Mesenchymal stem cell (in vitro differentiated cells and primary cell): ENCODE measurements around the gene ADARB2.

Experiments
- DNase-seq: peaks from one replicate; pipeline ENCODE4 v3.0.0-alpha.2; 2013
- H2AFZ ChIP-seq: one replicate; pipeline ENCODE4 v1.6.1; 2013; ENCODE audit warnings: low read depth, mild to moderate bottlenecking, control low read depth, inconsistent platforms, low read length, moderate library complexity
- H2AK5ac ChIP-seq: 2 replicates; pipeline ENCODE4 v1.6.1; 2013; ENCODE audit warnings: low read length, moderate library complexity, mild to moderate bottlenecking, inconsistent platforms; ENCODE audit not compliant: severe bottlenecking
- H2BK120ac ChIP-seq: one replicate; pipeline ENCODE4 v1.6.1; 2013; ENCODE audit warnings: low read depth, mild to moderate bottlenecking, inconsistent platforms, low read length, moderate library complexity
- H2BK12ac ChIP-seq, 2 experiments: one replicate each; pipeline ENCODE4 v1.6.1; 2013; ENCODE audit warnings: inconsistent platforms in 2 of 2, low read length in 2 of 2, mild to moderate bottlenecking in 2 of 2, moderate library complexity in 2 of 2, control low read depth in 1 of 2
- H2BK15ac ChIP-seq: one replicate; pipeline ENCODE4 v1.6.1; 2013; ENCODE audit warnings: mild to moderate bottlenecking, low read depth, inconsistent platforms; ENCODE audit not compliant: poor library complexity, severe bottlenecking
- H2BK5ac ChIP-seq: 2 replicates; pipeline ENCODE4 v1.6.1; 2013; ENCODE audit warnings: low read depth, mild to moderate bottlenecking, low read length, control low read depth, inconsistent platforms; ENCODE audit not compliant: poor library complexity, severe bottlenecking
- H3K14ac ChIP-seq, 2 experiments: one replicate each; pipeline ENCODE4 v1.6.1; 2013; ENCODE audit warnings: inconsistent platforms in 2 of 2, low read length in 2 of 2, control low read depth in 1 of 2, mild to moderate bottlenecking in 1 of 2, moderate library complexity in 1 of 2
- H3K18ac ChIP-seq, 2 experiments: one replicate each; pipeline ENCODE4 v1.6.1; 2013; ENCODE audit warnings: inconsistent platforms in 2 of 2, low read length in 2 of 2, control low read depth in 1 of 2, low read depth in 1 of 2, mild to moderate bottlenecking in 1 of 2
- H3K23ac ChIP-seq, 2 experiments: one replicate each; pipeline ENCODE4 v1.6.1; 2013; ENCODE audit warnings: inconsistent platforms in 2 of 2, low read length in 2 of 2, mild to moderate bottlenecking in 2 of 2, moderate library complexity in 2 of 2, control low read depth in 1 of 2
- H3K27ac ChIP-seq: 2 replicates; pipeline ENCODE4 v1.5.1; 2013; ENCODE audit warnings: mild to moderate bottlenecking, moderate library complexity, low read length, control low read depth, inconsistent platforms; ENCODE audit not compliant: poor library complexity, severe bottlenecking
- H3K27me3 ChIP-seq, 2 experiments: 2 replicates each; pipeline versions ENCODE4 v1.6.1 to v1.7.0; 2013; ENCODE audit warnings: low read length in 2 of 2, mild to moderate bottlenecking in 2 of 2, moderate library complexity in 2 of 2, control low read depth in 1 of 2, inconsistent platforms in 1 of 2; ENCODE audit not compliant: control insufficient read depth in 1 of 2, insufficient read depth in 1 of 2
- H3K36me3 ChIP-seq, 2 experiments: 2 replicates each; pipeline versions ENCODE4 v1.6.1 to v1.7.0; 2013; ENCODE audit warnings: low read length in 2 of 2, control low read depth in 1 of 2, inconsistent platforms in 1 of 2, low read depth in 1 of 2, mild to moderate bottlenecking in 1 of 2; ENCODE audit not compliant: insufficient read depth in 2 of 2, control insufficient read depth in 1 of 2
- H3K4ac ChIP-seq, 2 experiments: one replicate each; pipeline ENCODE4 v1.6.1; 2013; ENCODE audit warnings: inconsistent platforms in 2 of 2, low read length in 2 of 2, mild to moderate bottlenecking in 2 of 2, moderate library complexity in 2 of 2, control low read depth in 1 of 2, low read depth in 1 of 2
- H3K4me1 ChIP-seq: 2 replicates; pipeline ENCODE4 v1.6.1; 2013; ENCODE audit warnings: low read depth, low read length, control low read depth; ENCODE audit not compliant: control insufficient read depth, insufficient read depth
- H3K4me2 ChIP-seq: 2 replicates; pipeline ENCODE4 v1.6.1; 2013; ENCODE audit warnings: low read length, mild to moderate bottlenecking, inconsistent platforms; ENCODE audit not compliant: poor library complexity, severe bottlenecking
- H3K4me3 ChIP-seq, 2 experiments: 2 replicates each; pipeline versions ENCODE4 v1.5.1 to v1.7.0; 2013; ENCODE audit warnings: low read length in 2 of 2, mild to moderate bottlenecking in 2 of 2, control low read depth in 1 of 2, low read depth in 1 of 2; ENCODE audit not compliant: insufficient read depth in 1 of 2
- H3K79me1 ChIP-seq: replicated peaks from 2 replicates; pipeline ENCODE4 v1.6.1; 2013; ENCODE audit warnings: mild to moderate bottlenecking, control low read depth, low read length, inconsistent platforms; ENCODE audit not compliant: poor library complexity, severe bottlenecking
- H3K9ac ChIP-seq: 2 replicates; pipeline ENCODE4 v1.7.0; 2013; ENCODE audit warnings: mild to moderate bottlenecking, low read length, moderate library complexity
- H3K9me3 ChIP-seq: 2 replicates; pipeline ENCODE4 v1.7.0; 2013; ENCODE audit warnings: mild to moderate bottlenecking, low read length; ENCODE audit not compliant: control insufficient read depth
- H4K8ac ChIP-seq: one replicate; pipeline ENCODE4 v1.6.1; 2013; ENCODE audit warnings: inconsistent platforms, mild to moderate bottlenecking, low read length, moderate library complexity
- H4K91ac ChIP-seq: one replicate; pipeline ENCODE4 v1.6.1; 2013; ENCODE audit warnings: mild to moderate bottlenecking, low read length, inconsistent platforms
- WGBS: methylation state at CpG from one replicate; pipeline ENCODE4 v1.1.7; 2013; ENCODE audit warnings: mixed read lengths; 5-methylcytosine and 5-hydroxymethylcytosine counted together

ADARB2 gene

GRCh38 chr10:1211844-1212570, 525.3 kb downstream of the ADARB2 start:
- Histone ChIP-seq H3K18ac (no peak overlapping the region), H4K91ac (no peak overlapping the region), H2BK15ac (no peak overlapping the region), H3K27ac (no peak overlapping the region), H3K14ac (no peak overlapping the region), H2BK5ac (no peak overlapping the region), H3K27me3 (no peaks in the 10 kb centered on the region), H3K4me2 (no peak overlapping the region), H3K9me3 (no peaks in the 10 kb centered on the region), H3K79me1 (no peaks in the 10 kb centered on the region), H2AK5ac (no peak overlapping the region), H3K9ac (no peak overlapping the region), H3K23ac (no peak overlapping the region), H3K4ac (no peak overlapping the region), H2BK120ac (no peak overlapping the region), H3K4me3 (no peak overlapping the region), H2AFZ (no peak overlapping the region), H3K4me1 (no peaks in the 10 kb centered on the region), H4K8ac (no peak overlapping the region), H2BK12ac (no peak overlapping the region), H3K36me3 (no peaks in the 10 kb centered on the region)
- no peak for DNase-seq
- WGBS: 84% methylated on average over 12 of the region's 16 CpGs

- no peak for DNase-seq
- Histone ChIP-seq H2BK120ac (no peak overlapping the region), H4K8ac (no peak overlapping the region), H3K27me3 (no peaks in the 10 kb centered on the region), H3K23ac (no peak overlapping the region), H3K4me2 (no peak overlapping the region), H2BK5ac (no peak overlapping the region), H2AK5ac (no peak overlapping the region), H3K4me1 (no peaks in the 10 kb centered on the region), H3K14ac (no peak overlapping the region), H3K79me1 (no peaks in the 10 kb centered on the region), H2BK12ac (no peak overlapping the region), H4K91ac (no peak overlapping the region), H2AFZ (no peak overlapping the region), H3K9me3 (no peaks in the 10 kb centered on the region), H3K4ac (no peak overlapping the region), H3K27ac (no peak overlapping the region), H3K9ac (no peak overlapping the region), H3K18ac (no peak overlapping the region), H3K4me3 (no peak overlapping the region), H3K36me3 (no peaks in the 10 kb centered on the region), H2BK15ac (no peak overlapping the region)
- WGBS: 82% methylated on average over 14 of the region's 14 CpGs
These were observed 526.7 kb downstream of the ADARB2 start for GRCh38 chr10:1210667-1211066.

GRCh38 chr10:1209355-1209979, 527.9 kb downstream of the ADARB2 start:
- H3K4ac ChIP-seq: no peak overlapping the region
- no peak overlapping the region for H3K18ac ChIP-seq
- 90% methylated on average over 8 of the region's 8 CpGs for WGBS
- H3K4me3 ChIP-seq: no peak overlapping the region
- no peak overlapping the region for H2AK5ac ChIP-seq
- H3K4me1 ChIP-seq: no peaks in the 10 kb centered on the region
- no peaks in the 10 kb centered on the region for H3K27me3 ChIP-seq
- no peak overlapping the region for H2AFZ ChIP-seq
- H2BK12ac ChIP-seq: no peak overlapping the region
- H3K9me3 ChIP-seq: no peaks in the 10 kb centered on the region
- H4K8ac ChIP-seq: no peak overlapping the region
- no peaks in the 10 kb centered on the region for H3K36me3 ChIP-seq
- H3K27ac ChIP-seq: no peak overlapping the region
- H4K91ac ChIP-seq: no peak overlapping the region
- H3K14ac ChIP-seq: no peak overlapping the region
- no peak overlapping the region for H2BK120ac ChIP-seq
- H3K79me1 ChIP-seq: no peaks in the 10 kb centered on the region
- no peak for DNase-seq
- no peak overlapping the region for H3K23ac ChIP-seq
- H3K9ac ChIP-seq: no peak overlapping the region
- H2BK5ac ChIP-seq: no peak overlapping the region
- no peak overlapping the region for H2BK15ac ChIP-seq
- H3K4me2 ChIP-seq: no peak overlapping the region

GRCh38 chr10:1208366-1209311, 528.7 kb downstream of the ADARB2 start:
- Histone ChIP-seq H3K4me2 (no peak overlapping the region), H2AFZ (no peak overlapping the region), H3K27me3 (no peaks in the 10 kb centered on the region), H3K14ac (no peak overlapping the region), H3K23ac (no peak overlapping the region), H2BK12ac (no peak overlapping the region), H3K36me3 (no peaks in the 10 kb centered on the region), H2AK5ac (no peak overlapping the region), H4K91ac (no peak overlapping the region), H2BK15ac (no peak overlapping the region), H3K9me3 (no peaks in the 10 kb centered on the region), H3K9ac (no peak overlapping the region), H3K18ac (no peak overlapping the region), H3K4me1 (no peaks in the 10 kb centered on the region), H2BK120ac (no peak overlapping the region), H3K79me1 (no peaks in the 10 kb centered on the region), H3K27ac (no peak overlapping the region), H3K4ac (no peak overlapping the region), H2BK5ac (no peak overlapping the region), H3K4me3 (no peak overlapping the region), H4K8ac (no peak overlapping the region)
- 79% methylated on average over 20 of the region's 20 CpGs for WGBS
- DNase-seq: no peak
